GM12878 (cell line): ENCODE results near the gene ANKRD17.

Experiments used
- BRCA1 ChIP-seq: IDR thresholded peaks from 2 replicates; pipeline ENCODE4 v1.6.1; 2011; ENCODE audit warnings: low read depth, low read length, improper control_type of control experiment
- CBFB ChIP-seq: IDR thresholded peaks from 2 replicates; pipeline ENCODE4 v1.6.1; 2016; ENCODE audit warnings: antibody characterized with exemption, low read depth
- CBX5 ChIP-seq: sonication (generic); IDR thresholded peaks from 2 replicates; pipeline ENCODE4 v1.6.1; 2016; ENCODE audit warnings: low read depth, moderate library complexity, mild to moderate bottlenecking, inconsistent platforms
- NFIC ChIP-seq: IDR thresholded peaks from 2 replicates; pipeline ENCODE4 v1.6.1; 2012; ENCODE audit warnings: low read depth, mild to moderate bottlenecking, inconsistent platforms, low read length, moderate library complexity
- NR2C2 ChIP-seq: IDR thresholded peaks from 2 replicates; pipeline ENCODE4 v1.6.1; 2011; ENCODE audit warnings: borderline replicate concordance, low read depth; ENCODE audit not compliant: control insufficient read depth, insufficient read length
- POLR2A ChIP-seq: IDR thresholded peaks from 2 replicates; pipeline ENCODE4 v1.6.1; 2011; ENCODE audit warnings: low read depth, mild to moderate bottlenecking, low read length
- POLR2AphosphoS5 ChIP-seq: IDR thresholded peaks from 2 replicates; pipeline ENCODE4 v1.6.1; 2011; ENCODE audit warnings: mild to moderate bottlenecking, low read length, inconsistent platforms
- TARDBP ChIP-seq: IDR thresholded peaks from 2 replicates; pipeline ENCODE4 v1.6.1; 2016; ENCODE audit warnings: borderline replicate concordance
- TF ChIP-seq, protein P1 (sequence below): IDR thresholded peaks from 2 replicates; pipeline ENCODE4 v1.6.1; 2012; ENCODE audit warnings: low read depth, low read length, improper control_type of control experiment
- TF ChIP-seq, protein P2 (sequence below), 3 experiments: IDR thresholded peaks in 2 of 3; conservative IDR thresholded peaks in 1 of 3; 2 replicates each; pipeline ENCODE4 v1.5.1; 2011; ENCODE audit warnings: low read depth in 3 of 3, low read length in 3 of 3, mild to moderate bottlenecking in 3 of 3, control low read depth in 2 of 3, moderate library complexity in 2 of 3, inconsistent platforms in 1 of 3, mixed read lengths in 1 of 3; ENCODE audit not compliant: control insufficient read depth in 2 of 3, insufficient read depth in 1 of 3; ENCODE audit errors: extremely low read depth in 1 of 3
- TF ChIP-seq, protein P3 (sequence below): fragments of 450-650 bp; IDR thresholded peaks from 2 replicates; pipeline ENCODE4 v1.6.1; 2017; ENCODE audit warnings: mild to moderate bottlenecking

DNA sequence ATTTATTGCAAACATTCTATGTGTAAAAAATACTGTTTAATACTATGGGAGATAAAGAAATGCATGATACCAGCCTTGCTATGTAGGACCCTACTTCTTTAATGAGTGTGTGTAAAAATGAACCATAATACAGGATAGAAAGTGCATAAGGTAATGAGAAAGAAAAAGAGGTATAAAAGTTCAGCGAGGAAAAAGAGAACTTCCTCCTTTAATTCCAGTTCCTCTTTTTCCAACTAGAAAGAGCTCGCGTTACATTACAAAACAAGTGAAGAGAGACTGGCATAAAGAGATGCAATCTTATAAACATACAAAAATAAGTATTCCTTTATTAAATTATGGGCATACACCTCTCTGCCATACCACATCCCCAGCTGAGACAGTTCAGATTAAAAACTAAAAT, 77.4 kb downstream of the ANKRD17 start:
- no peak for TF ChIP-seq POLR2A
- no peak for TF ChIP-seq CBX5
- no peak for TF ChIP-seq NFIC
- TF ChIP-seq, protein P1, sequence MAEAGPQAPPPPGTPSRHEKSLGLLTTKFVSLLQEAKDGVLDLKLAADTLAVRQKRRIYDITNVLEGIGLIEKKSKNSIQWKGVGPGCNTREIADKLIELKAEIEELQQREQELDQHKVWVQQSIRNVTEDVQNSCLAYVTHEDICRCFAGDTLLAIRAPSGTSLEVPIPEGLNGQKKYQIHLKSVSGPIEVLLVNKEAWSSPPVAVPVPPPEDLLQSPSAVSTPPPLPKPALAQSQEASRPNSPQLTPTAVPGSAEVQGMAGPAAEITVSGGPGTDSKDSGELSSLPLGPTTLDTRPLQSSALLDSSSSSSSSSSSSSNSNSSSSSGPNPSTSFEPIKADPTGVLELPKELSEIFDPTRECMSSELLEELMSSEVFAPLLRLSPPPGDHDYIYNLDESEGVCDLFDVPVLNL, result no peak
- no peak for TF ChIP-seq CBFB
- no peak for TF ChIP-seq BRCA1
- TF ChIP-seq, protein P2, sequence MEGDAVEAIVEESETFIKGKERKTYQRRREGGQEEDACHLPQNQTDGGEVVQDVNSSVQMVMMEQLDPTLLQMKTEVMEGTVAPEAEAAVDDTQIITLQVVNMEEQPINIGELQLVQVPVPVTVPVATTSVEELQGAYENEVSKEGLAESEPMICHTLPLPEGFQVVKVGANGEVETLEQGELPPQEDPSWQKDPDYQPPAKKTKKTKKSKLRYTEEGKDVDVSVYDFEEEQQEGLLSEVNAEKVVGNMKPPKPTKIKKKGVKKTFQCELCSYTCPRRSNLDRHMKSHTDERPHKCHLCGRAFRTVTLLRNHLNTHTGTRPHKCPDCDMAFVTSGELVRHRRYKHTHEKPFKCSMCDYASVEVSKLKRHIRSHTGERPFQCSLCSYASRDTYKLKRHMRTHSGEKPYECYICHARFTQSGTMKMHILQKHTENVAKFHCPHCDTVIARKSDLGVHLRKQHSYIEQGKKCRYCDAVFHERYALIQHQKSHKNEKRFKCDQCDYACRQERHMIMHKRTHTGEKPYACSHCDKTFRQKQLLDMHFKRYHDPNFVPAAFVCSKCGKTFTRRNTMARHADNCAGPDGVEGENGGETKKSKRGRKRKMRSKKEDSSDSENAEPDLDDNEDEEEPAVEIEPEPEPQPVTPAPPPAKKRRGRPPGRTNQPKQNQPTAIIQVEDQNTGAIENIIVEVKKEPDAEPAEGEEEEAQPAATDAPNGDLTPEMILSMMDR (IDR thresholded peaks at IDR 0.05 in 2 of 3, conservative IDR thresholded peaks at IDR 0.05 in 1 of 3; ENCODE audit: control insufficient read depth in 2 of 3, extremely low read depth in 1 of 3, insufficient read depth in 1 of 3, low read depth in 3 of 3, low read length in 3 of 3), result no peak
- TF ChIP-seq, protein P3, sequence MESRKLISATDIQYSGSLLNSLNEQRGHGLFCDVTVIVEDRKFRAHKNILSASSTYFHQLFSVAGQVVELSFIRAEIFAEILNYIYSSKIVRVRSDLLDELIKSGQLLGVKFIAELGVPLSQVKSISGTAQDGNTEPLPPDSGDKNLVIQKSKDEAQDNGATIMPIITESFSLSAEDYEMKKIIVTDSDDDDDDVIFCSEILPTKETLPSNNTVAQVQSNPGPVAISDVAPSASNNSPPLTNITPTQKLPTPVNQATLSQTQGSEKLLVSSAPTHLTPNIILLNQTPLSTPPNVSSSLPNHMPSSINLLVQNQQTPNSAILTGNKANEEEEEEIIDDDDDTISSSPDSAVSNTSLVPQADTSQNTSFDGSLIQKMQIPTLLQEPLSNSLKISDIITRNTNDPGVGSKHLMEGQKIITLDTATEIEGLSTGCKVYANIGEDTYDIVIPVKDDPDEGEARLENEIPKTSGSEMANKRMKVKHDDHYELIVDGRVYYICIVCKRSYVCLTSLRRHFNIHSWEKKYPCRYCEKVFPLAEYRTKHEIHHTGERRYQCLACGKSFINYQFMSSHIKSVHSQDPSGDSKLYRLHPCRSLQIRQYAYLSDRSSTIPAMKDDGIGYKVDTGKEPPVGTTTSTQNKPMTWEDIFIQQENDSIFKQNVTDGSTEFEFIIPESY, result no peak
- no peak for TF ChIP-seq POLR2AphosphoS5
- TF ChIP-seq NR2C2, result no peak
- TF ChIP-seq TARDBP, result no peak
